ENCODE data around the gene CCDC85B.
A peak's percentile ranks its signal among the peaks of the same experiment; 100 is the strongest.

Gene CCDC85B

DNA sequence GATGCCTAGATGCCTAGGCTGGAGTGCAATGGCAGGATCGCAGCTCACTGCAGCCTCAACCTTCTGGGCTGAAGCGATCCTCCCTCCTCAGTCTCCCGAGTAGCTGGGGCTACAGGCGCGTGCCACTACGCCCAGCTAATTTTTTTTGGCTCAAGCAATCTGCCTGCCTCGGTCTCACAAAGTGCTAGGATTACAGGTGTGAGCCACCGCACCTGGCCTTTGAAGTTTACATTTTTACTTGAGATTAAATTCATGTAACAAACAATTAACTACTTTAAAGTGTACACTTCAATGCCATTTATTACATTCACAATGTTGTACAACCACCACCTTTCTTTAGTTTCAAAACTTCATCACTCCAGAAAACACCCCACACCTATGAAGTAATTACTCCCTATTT, 13.2 kb downstream of the CCDC85B start:
- no peak for DNase-seq (ENCODE audit: low read depth in 1 of 2, low spot score in 1 of 2)

DNA sequence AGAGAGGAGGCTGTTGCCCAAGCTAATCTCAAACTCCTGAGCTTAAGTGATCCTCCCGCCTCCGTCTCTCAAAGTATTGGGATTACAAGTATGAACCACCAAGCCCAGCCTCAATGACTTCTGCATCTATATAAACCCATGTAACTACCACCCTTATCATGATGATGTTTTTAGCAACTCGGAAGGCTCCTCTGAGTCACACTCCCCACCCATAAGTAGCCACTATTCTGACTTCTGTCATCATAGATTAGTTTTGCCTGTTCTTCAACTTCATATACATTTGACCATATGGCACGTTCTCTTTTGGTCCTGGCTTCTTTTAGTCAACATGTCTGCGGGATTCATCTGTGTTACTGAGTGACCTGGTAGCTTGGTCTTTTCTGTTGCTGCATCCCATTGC, 16.1 kb downstream of the CCDC85B start:
- no peak for DNase-seq (ENCODE audit: low read depth in 1 of 2, low spot score in 1 of 2)

GRCh38 chr11:65907878-65908277, 17.4 kb downstream of the CCDC85B start:
- DNase-seq (ENCODE audit: low read depth in 1 of 2, low spot score in 1 of 2): no peak

DNA sequence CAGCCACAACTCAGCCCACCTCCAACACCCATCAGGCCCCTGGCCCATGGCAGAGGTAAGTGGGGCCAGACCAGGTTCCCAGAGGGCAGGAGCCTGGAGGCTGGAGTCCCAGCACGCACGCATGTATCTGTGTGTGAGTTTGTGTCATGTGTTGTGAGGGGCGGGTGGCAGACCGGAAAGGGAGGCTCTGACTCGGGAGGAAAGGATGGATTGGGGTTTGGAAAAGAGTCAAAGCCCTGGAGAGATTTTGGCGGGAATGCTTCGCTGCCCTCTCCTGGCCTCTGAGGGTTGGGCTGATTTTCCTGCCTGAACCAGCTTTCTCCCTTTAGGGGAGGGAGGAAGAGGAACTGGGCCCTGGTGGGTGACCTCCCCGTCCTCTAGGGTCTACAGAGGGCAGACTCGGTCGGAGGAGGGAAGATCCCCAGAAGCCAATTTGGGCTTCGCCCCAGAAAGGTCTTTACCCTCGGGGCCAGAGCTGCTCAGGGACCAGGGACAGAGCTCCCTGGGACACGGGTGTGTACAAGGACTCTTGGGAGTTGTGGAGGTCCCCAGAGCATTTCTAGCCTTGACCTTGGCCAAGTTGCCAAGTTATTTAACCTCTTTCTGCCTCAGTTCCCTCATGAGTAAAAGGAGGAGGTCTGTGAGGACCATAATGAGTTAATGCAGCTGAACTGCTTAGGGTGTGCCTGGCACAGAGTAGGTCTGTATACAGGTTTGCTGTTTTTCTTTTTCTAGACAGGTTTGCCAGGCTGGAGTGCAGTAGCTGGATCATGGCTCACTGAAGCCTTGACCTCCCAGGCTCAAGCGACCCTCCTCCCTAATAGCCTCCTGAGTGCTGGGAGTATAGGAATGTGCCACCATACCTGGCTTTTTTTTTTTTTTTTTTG, 21.5 kb downstream of the CCDC85B start:
- no peak for DNase-seq (ENCODE audit: low read depth in 1 of 2, low spot score in 1 of 2)

- DNase-seq (ENCODE audit: low read depth in 1 of 2, low spot score in 1 of 2): no peak
These were observed 22.4 kb downstream of the CCDC85B start for GRCh38 chr11:65912845-65913244.

- no peak for DNase-seq (ENCODE audit: low read depth in 1 of 2, low spot score in 1 of 2)
These were observed 24.8 kb downstream of the CCDC85B start for GRCh38 chr11:65915101-65915820.

DNA sequence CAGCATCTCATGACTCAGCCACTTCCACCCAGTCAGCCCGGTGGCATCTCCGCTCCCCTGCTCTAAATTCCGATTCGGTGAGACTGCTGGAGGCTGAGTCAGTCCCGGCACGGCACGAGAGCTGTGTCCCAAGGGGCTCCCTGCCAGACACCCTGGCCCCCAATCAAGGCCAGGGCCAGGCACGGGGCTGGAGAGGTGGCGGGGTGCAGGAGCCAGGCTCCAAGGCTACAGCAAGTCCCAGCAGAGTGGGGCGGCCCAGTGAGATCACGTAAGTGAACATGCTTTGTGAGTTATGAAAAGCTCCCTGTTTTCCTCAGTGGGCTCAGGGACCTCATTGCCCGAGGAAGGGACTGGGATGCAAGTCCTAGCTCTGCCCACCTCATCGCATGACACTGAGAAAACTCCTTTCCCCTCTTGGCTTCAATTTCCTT, 25.4 kb downstream of the CCDC85B start:
- no peak for DNase-seq (ENCODE audit: low read depth in 1 of 2, low spot score in 1 of 2)

GRCh38 chr11:65916391-65916790, 25.9 kb downstream of the CCDC85B start:
- DNase-seq (ENCODE audit: low read depth in 1 of 2, low spot score in 1 of 2): no peak

GRCh38 chr11:65917077-65917433, 26.6 kb downstream of the CCDC85B start:
- DNase-seq (ENCODE audit: low read depth in 1 of 2, low spot score in 1 of 2): no peak

DNA sequence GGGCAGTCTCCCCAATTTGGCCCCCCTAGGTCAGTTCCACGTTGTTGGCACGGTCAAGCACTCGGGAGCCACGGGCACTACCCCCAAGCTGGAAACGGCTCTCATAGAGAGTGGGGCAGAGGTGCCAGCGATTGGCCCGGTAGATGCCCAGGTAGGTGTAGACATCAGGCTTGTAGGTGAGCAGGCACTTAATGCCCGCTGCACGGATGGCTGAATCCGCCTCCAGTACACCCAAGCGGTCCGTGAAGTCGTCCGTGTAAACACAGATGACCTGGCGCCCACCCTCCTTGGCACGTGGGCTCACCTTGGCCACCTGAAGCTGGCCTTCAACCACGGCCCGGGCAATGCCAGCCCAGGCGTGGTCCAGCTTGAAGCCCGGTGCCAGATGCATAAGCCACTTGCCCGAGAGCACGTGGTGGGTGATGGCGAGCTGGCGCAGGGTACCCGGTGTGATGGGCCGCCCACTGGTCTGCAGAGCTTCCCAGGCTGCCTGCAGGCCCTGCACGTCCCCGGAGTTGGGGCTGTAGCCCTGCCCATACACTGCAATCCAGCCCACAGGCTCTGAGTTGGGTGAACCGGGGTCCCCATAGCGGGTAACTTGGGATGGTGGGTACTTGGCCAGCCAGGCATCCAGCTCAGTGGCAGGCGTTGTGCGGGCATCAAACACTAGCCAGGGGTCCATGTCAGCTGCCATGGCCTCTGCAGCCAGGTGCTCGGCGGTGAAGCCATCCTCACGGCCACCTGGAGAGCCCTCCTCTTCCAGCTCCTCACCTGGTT, 27.1 kb downstream of the CCDC85B start:
- DNase-seq (ENCODE audit: low read depth in 1 of 2, low spot score in 1 of 2): no peak

DNA sequence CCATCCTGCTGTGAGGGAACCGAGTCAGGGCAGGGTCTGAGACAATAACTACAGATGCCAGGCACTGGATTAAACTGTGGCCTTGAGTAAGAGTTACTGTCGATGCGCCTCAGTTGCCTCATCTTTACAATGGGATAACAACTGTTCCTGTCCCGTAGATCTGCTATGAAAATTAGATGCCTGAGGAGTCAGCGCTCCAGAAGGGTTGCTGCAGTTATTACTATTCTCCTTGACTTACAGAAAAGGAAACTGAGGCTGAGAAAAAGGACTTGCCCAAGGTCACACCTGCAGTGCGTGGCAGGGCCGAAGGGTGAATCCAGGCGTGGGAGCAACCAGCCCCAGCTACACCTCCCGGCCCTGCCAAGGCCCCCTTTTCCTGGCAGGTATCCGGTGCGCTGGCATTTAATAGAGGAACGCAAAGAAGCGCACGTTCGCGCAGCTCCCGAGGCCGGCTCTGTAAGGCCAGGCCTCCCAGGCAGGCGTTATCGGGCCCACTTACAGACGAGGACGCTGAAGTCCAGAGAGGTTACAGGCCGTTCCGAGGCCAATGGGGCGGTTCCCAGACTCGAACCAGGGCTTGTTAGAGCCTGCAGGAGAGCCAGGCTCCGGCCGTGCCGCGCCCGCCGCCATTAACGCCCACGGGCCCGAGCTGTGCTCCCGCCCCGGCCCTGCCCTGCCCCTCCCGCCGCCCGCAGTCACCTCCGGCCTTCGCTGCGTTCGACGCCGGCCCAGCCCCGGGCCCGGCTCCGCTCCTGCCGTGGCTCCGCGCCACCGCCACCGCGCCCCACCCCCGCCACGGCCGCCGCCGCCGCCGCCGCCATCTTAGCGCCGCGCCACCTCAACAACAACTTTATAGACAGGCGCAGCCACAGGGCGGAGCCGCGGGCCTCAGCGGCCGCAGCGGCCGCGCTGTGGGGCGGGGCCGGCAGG, 28.0 kb downstream of the CCDC85B start, which contains the start of gene C11orf68:
C11orf68 (minus strand) TSS at position 852 of the 930 bp plus-strand sequence; CDS start at position 821, 31 bp downstream.
- no peak for DNase-seq (ENCODE audit: low read depth in 1 of 2, low spot score in 1 of 2)

- DNase-seq (ENCODE audit: low read depth in 1 of 2, low spot score in 1 of 2): peak; percentile 98 to 99
These were observed 28.7 kb downstream of the CCDC85B start, which contains the start of gene DRAP1 for GRCh38 chr11:65919141-65919572. Gene DRAP1, plus strand, starts transcription at chr11:65919426. Its CDS starts 76 bp downstream, at chr11:65919502.

DNA sequence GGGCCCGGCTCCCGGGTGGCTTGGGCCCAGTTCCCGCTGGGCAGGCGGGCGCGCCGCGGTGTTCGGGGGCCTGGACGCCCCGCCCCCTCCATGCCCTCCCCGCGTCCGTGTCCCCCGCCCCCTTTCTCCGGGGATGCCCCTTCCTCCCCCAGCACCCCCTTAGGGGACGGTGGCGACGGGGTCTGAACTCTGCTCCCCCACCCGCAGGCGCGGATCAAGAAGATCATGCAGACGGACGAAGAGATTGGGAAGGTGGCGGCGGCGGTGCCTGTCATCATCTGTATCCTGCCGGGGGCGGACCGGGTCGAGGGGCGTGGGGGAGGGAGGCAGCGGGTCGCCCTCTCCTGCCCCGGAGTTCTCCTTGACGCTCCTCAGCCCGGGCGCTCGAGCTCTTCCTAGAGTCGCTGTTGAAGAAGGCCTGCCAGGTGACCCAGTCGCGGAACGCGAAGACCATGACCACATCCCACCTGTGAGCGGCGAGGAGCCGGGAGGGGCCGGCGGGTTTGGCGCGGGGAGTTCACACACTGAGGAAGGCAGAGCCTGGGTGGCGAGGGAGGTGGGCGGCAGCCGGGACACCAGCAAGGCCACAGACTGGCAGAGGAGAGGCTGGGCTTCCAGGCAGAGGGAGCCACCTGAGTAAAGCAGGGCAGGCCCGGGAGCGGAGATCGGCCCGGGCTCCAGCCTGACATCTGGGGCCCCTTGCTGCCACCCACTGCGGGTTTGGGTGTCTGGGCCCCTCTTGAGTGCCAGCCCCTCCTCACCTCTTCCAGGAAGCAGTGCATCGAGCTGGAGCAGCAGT, 29.3 kb downstream of the CCDC85B start:
- DNase-seq (ENCODE audit: low read depth in 1 of 2, low spot score in 1 of 2): peak in 1 of 2 donors; percentile 37

DNA sequence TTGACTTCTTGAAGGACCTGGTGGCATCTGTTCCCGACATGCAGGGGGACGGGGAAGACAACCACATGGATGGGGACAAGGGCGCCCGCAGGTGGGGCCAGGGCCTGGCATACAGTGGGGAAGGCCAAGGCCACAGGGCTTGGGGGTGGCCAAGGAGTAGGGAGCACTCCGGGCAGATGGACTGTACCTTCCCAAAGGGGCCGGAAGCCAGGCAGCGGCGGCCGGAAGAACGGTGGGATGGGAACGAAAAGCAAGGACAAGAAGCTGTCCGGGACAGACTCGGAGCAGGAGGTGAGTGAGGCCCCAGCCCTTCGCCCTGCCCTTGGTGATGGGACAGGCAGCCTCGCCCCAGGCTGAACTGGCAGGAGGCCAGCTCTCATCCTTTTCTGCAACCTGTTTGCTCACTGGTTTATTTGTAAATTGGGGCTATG, 29.9 kb downstream of the CCDC85B start:
- DNase-seq (ENCODE audit: low read depth in 1 of 2, low spot score in 1 of 2): no peak

DNA sequence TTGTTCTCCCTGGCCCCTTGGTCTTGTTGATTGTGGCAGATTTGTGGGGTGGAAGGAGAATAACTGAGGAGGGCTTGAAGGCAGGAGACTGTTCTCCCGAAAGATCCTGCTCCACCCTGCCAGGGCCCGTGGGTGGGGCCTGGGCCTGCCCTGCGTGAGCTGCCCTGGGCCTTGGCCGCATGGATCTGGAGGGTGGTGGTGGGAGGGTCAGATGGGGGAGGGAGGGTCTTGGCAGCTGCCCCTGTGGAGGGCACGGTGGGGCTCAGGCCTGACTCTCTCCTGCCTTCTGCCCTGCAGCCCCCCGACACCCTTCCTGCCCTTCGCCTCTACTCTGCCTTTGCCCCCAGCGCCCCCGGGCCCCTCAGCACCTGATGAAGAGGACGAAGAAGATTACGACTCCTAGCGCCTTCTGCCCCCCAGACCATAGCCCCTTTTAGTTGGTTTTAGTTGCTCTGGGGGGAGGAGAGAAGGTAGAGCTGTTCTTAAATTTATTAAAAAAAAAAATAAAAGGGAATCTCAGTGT, 30.6 kb downstream of the CCDC85B start:
- no peak for DNase-seq (ENCODE audit: low read depth in 1 of 2, low spot score in 1 of 2)

- no peak for DNase-seq (ENCODE audit: low read depth in 1 of 2, low spot score in 1 of 2)
These were observed 31.4 kb downstream of the CCDC85B start for GRCh38 chr11:65921876-65922275.

- no peak for DNase-seq (ENCODE audit: low read depth in 1 of 2, low spot score in 1 of 2)
These were observed 32.1 kb downstream of the CCDC85B start for GRCh38 chr11:65922565-65922964.

DNA sequence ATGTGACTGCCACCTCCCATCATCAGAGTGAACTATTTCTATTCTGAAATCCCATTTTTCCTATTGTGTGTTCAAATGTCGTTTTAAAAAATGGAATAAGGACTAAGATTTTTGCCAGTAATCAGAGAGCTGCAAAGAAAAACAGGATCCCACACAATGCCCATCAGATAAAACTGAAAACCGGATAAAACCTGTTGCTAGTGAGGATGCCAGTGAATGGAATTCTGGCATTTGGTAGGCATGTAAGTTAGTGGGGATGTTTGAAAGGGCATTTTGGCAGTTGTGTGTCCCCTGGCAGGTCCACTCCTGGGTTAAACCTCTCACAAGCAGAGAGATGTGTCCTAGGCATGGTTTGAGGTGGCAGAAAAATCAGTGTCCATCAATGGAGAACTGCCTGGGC, 34.9 kb downstream of the CCDC85B start:
- DNase-seq (ENCODE audit: low read depth in 1 of 2, low spot score in 1 of 2): no peak

- peak; percentile 31 to 65 for DNase-seq (ENCODE audit: low read depth in 1 of 2, low spot score in 1 of 2)
These were observed 37.5 kb downstream of the CCDC85B start for GRCh38 chr11:65927904-65928397.
